HEK293T (cell line): ENCODE results near the gene TFEB.

Source experiments
- ARNT ChIP-seq: fragments of 450-650 bp; IDR thresholded peaks from 2 replicates; pipeline ENCODE4 v1.6.1; 2017; ENCODE audit warnings: mild to moderate bottlenecking
- CTBP1 ChIP-seq: fragments of 450-650 bp; IDR thresholded peaks from 2 replicates; pipeline ENCODE4 v1.6.1; 2016; ENCODE audit warnings: borderline replicate concordance
- FOXA1 ChIP-seq: fragments of 450-650 bp; IDR thresholded peaks from 2 replicates; pipeline ENCODE4 v1.6.1; 2016; ENCODE audit warnings: mild to moderate bottlenecking
- FOXK2 ChIP-seq: fragments of 450-650 bp; IDR thresholded peaks from 2 replicates; pipeline ENCODE4 v1.6.1; 2016; ENCODE audit warnings: mild to moderate bottlenecking
- NFRKB ChIP-seq: fragments of 450-650 bp; IDR thresholded peaks from 2 replicates; pipeline ENCODE4 v1.6.1; 2016; ENCODE audit warnings: mild to moderate bottlenecking, moderate library complexity
- PKNOX1 ChIP-seq: fragments of 450-650 bp; IDR thresholded peaks from 2 replicates; pipeline ENCODE4 v1.6.1; 2016
- SP1 ChIP-seq: fragments of 450-650 bp; IDR thresholded peaks from 2 replicates; pipeline ENCODE4 v1.6.1; 2017
- ZNF384 ChIP-seq: fragments of 450-650 bp; IDR thresholded peaks from 2 replicates; pipeline ENCODE4 v1.6.1; 2016

GRCh38 chr6:41724586-41725501 lies 10.6 kb downstream of the TFEB start:
- TF ChIP-seq SP1 (no peak), FOXA1 (no peak), PKNOX1 (no peak), ZNF384 (no peak), CTBP1 (no peak), NFRKB (no peak), ARNT (no peak), FOXK2 (no peak)
